HepG2 (cell line): ENCODE measurements around the gene CELF4. TPM values are rescaled to one million over a fixed set of nuclear protein-coding genes. Genes with fewer than 3 reads are reported as not detected.

ENCODE experiments used
- ATAC-seq: fragments of 200-7000 bp; cut with Tn5 transposase; 3 replicates; pipeline ENCODE4 v1.9.1; 2020; ENCODE audit warnings: mild to moderate bottlenecking, moderate library complexity
- BruUV-seq: library from RNA; stranded (reverse); fragments of 400-500 nt; replicated peaks from 2 replicates; lab custom pipeline; 2021; lab: Mats Ljungman, UMichigan
- CTCF ChIA-PET: fragments of 300-600 bp; formaldehyde crosslinking; extraction: SDS; loops from one replicate; lab custom pipeline; 2021; ENCODE audit warnings: low total read pairs, inconsistent platforms, low intra/inter-chr PET ratio; lab: Yijun Ruan, JAX
- POLR2A ChIA-PET: fragments of 350-600 bp; sonication (Branson Sonifier 250); formaldehyde crosslinking; loops from one replicate; lab custom pipeline; 2020; ENCODE audit warnings: antibody characterized with exemption, inconsistent platforms; lab: Yijun Ruan, JAX
- DNase-seq: peaks from one replicate; pipeline ENCODE4 v3.0.0-alpha.2; 2015; ENCODE audit warnings: low spot score
- FAIRE-seq: peaks from 3 replicates; lab custom pipeline; 2011; peaks lifted over from hg19 to GRCh38; lab: Jason Lieb, UNC
- H2AFZ ChIP-seq: one replicate; pipeline ENCODE4 v1.6.1; 2011; ENCODE audit warnings: low read length, inconsistent platforms
- H3K27ac ChIP-seq: fragments of 300-600 bp; 3 replicates; pipeline ENCODE4 v1.8.0; 2011; ENCODE audit warnings: mixed run types, mild to moderate bottlenecking, mixed read lengths, low read length, inconsistent platforms; ENCODE audit not compliant: insufficient read depth; ENCODE audit errors: extremely low read length
- H3K27me3 ChIP-seq, 2 experiments: fragments of 200-600 bp in 1 of 2; 2 replicates in 1 of 2; 3 replicates in 1 of 2; pipeline versions ENCODE4 v1.6.0 to v1.8.0; 2011; ENCODE audit warnings: low read length in 2 of 2, mild to moderate bottlenecking in 2 of 2, moderate library complexity in 2 of 2, inconsistent platforms in 1 of 2; ENCODE audit not compliant: insufficient read depth in 2 of 2, control insufficient read depth in 1 of 2
- H3K36me3 ChIP-seq, 2 experiments: fragments of 200-600 bp in 1 of 2; replicated peaks in 1 of 2; 2 replicates in 1 of 2; 3 replicates in 1 of 2; pipeline versions ENCODE4 v1.5.1 to v1.8.0; 2011; ENCODE audit warnings: low read length in 2 of 2, inconsistent platforms in 1 of 2; ENCODE audit not compliant: insufficient read depth in 2 of 2, control insufficient read depth in 1 of 2
- H3K4me1 ChIP-seq: 2 replicates; pipeline ENCODE4 v1.5.1; 2012; ENCODE audit warnings: low read length, inconsistent platforms; ENCODE audit not compliant: insufficient read depth
- H3K4me2 ChIP-seq: 2 replicates; pipeline ENCODE4 v1.6.0; 2011; ENCODE audit warnings: low read depth, low read length, inconsistent platforms
- H3K4me3 ChIP-seq, 3 experiments: fragments of 200-600 bp in 1 of 3; sonication (generic), shearing (Covaris generic) in 1 of 3; replicated peaks in 1 of 3; 2 replicates each; pipeline ENCODE4 v1.5.1; 2011 to 2016; ENCODE audit warnings: low read length in 3 of 3, inconsistent platforms in 2 of 3, low read depth in 2 of 3, mild to moderate bottlenecking in 2 of 3, control low read depth in 1 of 3, mixed read lengths in 1 of 3; ENCODE audit not compliant: insufficient read depth in 1 of 3
- H3K79me2 ChIP-seq: one replicate; pipeline ENCODE4 v1.6.1; 2011; ENCODE audit warnings: low read length, inconsistent platforms; ENCODE audit not compliant: insufficient read depth
- H3K9ac ChIP-seq: 2 replicates; pipeline ENCODE4 v1.6.0; 2011; ENCODE audit warnings: mild to moderate bottlenecking, low read depth, low read length, inconsistent platforms; ENCODE audit not compliant: insufficient read depth
- H3K9me3 ChIP-seq: 2 replicates; pipeline ENCODE4 v1.5.1; 2012; ENCODE audit warnings: mild to moderate bottlenecking, low read length
- H4K20me1 ChIP-seq: 2 replicates; pipeline ENCODE4 v1.6.0; 2011; ENCODE audit warnings: inconsistent platforms, mild to moderate bottlenecking, low read length, moderate library complexity; ENCODE audit not compliant: insufficient read depth
- CBFB ChIP-seq: sonication (generic); formaldehyde crosslinking; IDR thresholded peaks from 2 replicates; pipeline ENCODE4 v1.4.0; 2020; ENCODE audit warnings: missing genetic modification reagents
- HNF4G ChIP-seq, 2 experiments: sonication (generic) in 1 of 2; formaldehyde crosslinking in 1 of 2; IDR thresholded peaks; 2 replicates each; pipeline versions ENCODE4 v1.4.0 to v1.6.1; 2011 to 2020; ENCODE audit warnings: borderline replicate concordance in 2 of 2, low read depth in 2 of 2, mild to moderate bottlenecking in 2 of 2, low read length in 1 of 2, missing genetic modification reagents in 1 of 2, moderate library complexity in 1 of 2
- KAT2B ChIP-seq: fragments of 150-350 bp; IDR thresholded peaks from 2 replicates; pipeline ENCODE4 v1.6.1; 2014; ENCODE audit warnings: low read depth, low read length, borderline replicate concordance
- KDM6A ChIP-seq: IDR thresholded peaks from 2 replicates; pipeline ENCODE4 v1.6.1; 2016; ENCODE audit warnings: low read depth
- MTA3 ChIP-seq: sonication (generic); formaldehyde crosslinking; IDR thresholded peaks from 2 replicates; pipeline ENCODE4 v1.4.0; 2020; ENCODE audit warnings: missing genetic modification reagents
- SAFB2 ChIP-seq: sonication (generic); formaldehyde crosslinking; IDR thresholded peaks from 2 replicates; pipeline ENCODE4 v1.5.1; 2020; ENCODE audit warnings: missing genetic modification reagents, low read depth, mild to moderate bottlenecking, borderline replicate concordance
- SCMH1 ChIP-seq: sonication (generic); formaldehyde crosslinking; IDR thresholded peaks from 2 replicates; pipeline ENCODE4 v1.9.0; 2021; ENCODE audit warnings: missing genetic modification reagents, mild to moderate bottlenecking, borderline replicate concordance
- ZNF333 ChIP-seq: sonication (generic); formaldehyde crosslinking; IDR thresholded peaks from 2 replicates; pipeline ENCODE4 v1.4.0; 2020; ENCODE audit warnings: mild to moderate bottlenecking, missing genetic modification reagents, borderline replicate concordance
- ZNF451 ChIP-seq: sonication (generic); formaldehyde crosslinking; IDR thresholded peaks from 2 replicates; pipeline ENCODE4 v1.5.0; 2020; ENCODE audit warnings: mild to moderate bottlenecking, missing genetic modification reagents
- ZNF546 ChIP-seq: sonication (generic); formaldehyde crosslinking; conservative IDR thresholded peaks from 2 replicates; pipeline ENCODE4 v1.8.1; 2023; ENCODE audit warnings: mild to moderate bottlenecking, missing genetic modification reagents
- ZNF672 ChIP-seq: sonication (generic); formaldehyde crosslinking; IDR thresholded peaks from 2 replicates; pipeline ENCODE4 v1.8.1; 2022; ENCODE audit warnings: missing genetic modification reagents
- ZNF777 ChIP-seq: sonication (generic); formaldehyde crosslinking; IDR thresholded peaks from 2 replicates; pipeline ENCODE4 v1.4.0; 2020; ENCODE audit warnings: missing genetic modification reagents
- WGBS: methylation state at CpG from one replicate; pipeline ENCODE4 v1.1.6; 2017; ENCODE audit warnings: low lambda C conversion rate; 5-methylcytosine and 5-hydroxymethylcytosine counted together
- in situ Hi-C: cut with HindIII; loops from 2 replicates; pipeline ENCODE4 v1.10.0; 2017; ENCODE audit warnings: low pct_unique_long_range_greater_than_20kb; ENCODE audit not compliant: extremely low pct_ligation_motif_present
- intact Hi-C: fragments of 100-400 bp; cut with micrococcal nuclease; formaldehyde crosslinking; loops from one replicate; pipeline ENCODE4 v1.10.0; 2022; ENCODE audit not compliant: unreplicated experiment
- polyA plus RNA-seq, 8 experiments: library from polyadenylated mRNA; depleted of rRNA in 3 of 8; stranded (reverse) in 7 of 8; unstranded in 1 of 8; fragments of >200 nt; fragmentation: Illumina TruSeq in 4 of 8; extraction: Trizol in 4 of 8; gene quantifications; 2 replicates each; pipeline versions ENCODE4 v1.2.1 to v1.2.3, GENCODE V29; 2011 to 2016; ENCODE audit warnings: low read depth in 4 of 8, missing spikeins in 1 of 8, mixed read lengths in 1 of 8; ENCODE audit not compliant: insufficient read depth in 1 of 8
- total RNA-seq, 5 experiments: library from RNA; depleted of rRNA; stranded (reverse); fragments of >200 nt; fragmentation: Illumina TruSeq; extraction: Trizol; gene quantifications; 2 replicates each; pipeline ENCODE4 v1.2.3, GENCODE V29; 2016; ENCODE audit warnings: low read depth in 1 of 5
- TF ChIP-seq, protein P1 (sequence below): sonication (generic); formaldehyde crosslinking; IDR thresholded peaks from 2 replicates; pipeline ENCODE4 v1.8.1; 2022; ENCODE audit warnings: low read depth, mild to moderate bottlenecking, missing genetic modification reagents
- TF ChIP-seq, protein P2 (sequence below): sonication (generic); formaldehyde crosslinking; conservative IDR thresholded peaks from 2 replicates; pipeline ENCODE4 v1.4.0; 2020; ENCODE audit warnings: missing genetic modification reagents

The CELF4 gene
- total and polyA plus RNA-seq, 2 of the 13 experiments (the other 11 are each of a cell fraction or from before 2014, with no cell fraction given), result not detected

DNA sequence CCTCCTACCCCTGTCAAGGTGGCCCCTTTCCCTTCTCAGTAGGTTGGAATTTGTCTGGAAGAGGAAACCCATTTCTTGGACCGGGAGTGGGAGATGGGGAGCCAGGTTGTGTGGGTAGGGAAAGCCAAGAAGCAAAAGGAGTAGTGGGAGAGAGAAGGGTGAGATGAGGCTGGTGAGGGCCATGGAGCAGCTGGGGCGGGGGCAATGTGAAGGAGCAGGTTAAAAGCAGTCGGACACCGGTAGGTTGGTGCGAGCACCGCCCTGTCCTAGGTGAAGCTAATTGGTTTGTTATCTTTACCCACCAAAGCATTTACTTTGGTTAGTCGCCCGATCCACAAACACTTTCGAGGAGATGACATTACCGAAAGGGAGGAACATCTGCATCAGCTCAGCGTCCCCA lies 306.8 kb downstream of the CELF4 start:
- peaks cover 2 to 52% of the 10 kb centered on the region in 2 experiments; a peak in 4 of 5 replicates for H3K27me3 ChIP-seq
- no peaks in the 10 kb centered on the region for H3K9me3 ChIP-seq
- POLR2A ChIA-PET, result no interaction called here
- 5% methylated on average over 11 of the region's 11 CpGs for WGBS
- no TSS peak for BruUV-seq
- no peaks in the 10 kb centered on the region for H3K36me3 ChIP-seq
- H3K9ac ChIP-seq, result no peak overlapping the region
- H3K4me3 ChIP-seq, result no peak overlapping the region
- no peak for FAIRE-seq
- H4K20me1 ChIP-seq, result no peaks in the 10 kb centered on the region
- DNase-seq, result no peak
- H3K4me1 ChIP-seq, result no peaks in the 10 kb centered on the region
- in situ Hi-C loops, result no loop called here
- H3K4me2 ChIP-seq, result no peak overlapping the region
- no peaks in the 10 kb centered on the region for H3K79me2 ChIP-seq
- CTCF ChIA-PET, result no interaction called here
- intact Hi-C loops, result loop anchor here (5.0 kb wide), 1 partner anchor 317 kb away; no protein-coding TSS in a partner anchor
- TF ChIP-seq CBFB (CRISPR knock-in tag) (no peak), ZNF672 (no peak), ZNF546 (CRISPR knock-in tag) (no peak), ZNF451 (CRISPR knock-in tag) (no peak), KDM6A (CRISPR knock-in tag) (no peak), SCMH1 (CRISPR knock-in tag) (no peak), HNF4G (IDR thresholded peaks at IDR 0.05; ENCODE audit: borderline replicate concordance, low read depth, low read length) (no peak), HNF4G (CRISPR knock-in tag; IDR thresholded peaks at IDR 0.05; ENCODE audit: borderline replicate concordance, low read depth) (no peak), ZNF777 (CRISPR knock-in tag) (no peak), ZNF333 (no peak), SAFB2 (CRISPR knock-in tag) (no peak), MTA3 (CRISPR knock-in tag) (no peak), KAT2B (no peak)
- TF ChIP-seq, protein P1, sequence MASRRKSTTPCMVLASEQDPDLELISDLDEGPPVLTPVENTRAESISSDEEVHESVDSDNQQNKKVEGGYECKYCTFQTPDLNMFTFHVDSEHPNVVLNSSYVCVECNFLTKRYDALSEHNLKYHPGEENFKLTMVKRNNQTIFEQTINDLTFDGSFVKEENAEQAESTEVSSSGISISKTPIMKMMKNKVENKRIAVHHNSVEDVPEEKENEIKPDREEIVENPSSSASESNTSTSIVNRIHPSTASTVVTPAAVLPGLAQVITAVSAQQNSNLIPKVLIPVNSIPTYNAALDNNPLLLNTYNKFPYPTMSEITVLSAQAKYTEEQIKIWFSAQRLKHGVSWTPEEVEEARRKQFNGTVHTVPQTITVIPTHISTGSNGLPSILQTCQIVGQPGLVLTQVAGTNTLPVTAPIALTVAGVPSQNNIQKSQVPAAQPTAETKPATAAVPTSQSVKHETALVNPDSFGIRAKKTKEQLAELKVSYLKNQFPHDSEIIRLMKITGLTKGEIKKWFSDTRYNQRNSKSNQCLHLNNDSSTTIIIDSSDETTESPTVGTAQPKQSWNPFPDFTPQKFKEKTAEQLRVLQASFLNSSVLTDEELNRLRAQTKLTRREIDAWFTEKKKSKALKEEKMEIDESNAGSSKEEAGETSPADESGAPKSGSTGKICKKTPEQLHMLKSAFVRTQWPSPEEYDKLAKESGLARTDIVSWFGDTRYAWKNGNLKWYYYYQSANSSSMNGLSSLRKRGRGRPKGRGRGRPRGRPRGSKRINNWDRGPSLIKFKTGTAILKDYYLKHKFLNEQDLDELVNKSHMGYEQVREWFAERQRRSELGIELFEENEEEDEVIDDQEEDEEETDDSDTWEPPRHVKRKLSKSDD, result no peak
- TF ChIP-seq, protein P2, sequence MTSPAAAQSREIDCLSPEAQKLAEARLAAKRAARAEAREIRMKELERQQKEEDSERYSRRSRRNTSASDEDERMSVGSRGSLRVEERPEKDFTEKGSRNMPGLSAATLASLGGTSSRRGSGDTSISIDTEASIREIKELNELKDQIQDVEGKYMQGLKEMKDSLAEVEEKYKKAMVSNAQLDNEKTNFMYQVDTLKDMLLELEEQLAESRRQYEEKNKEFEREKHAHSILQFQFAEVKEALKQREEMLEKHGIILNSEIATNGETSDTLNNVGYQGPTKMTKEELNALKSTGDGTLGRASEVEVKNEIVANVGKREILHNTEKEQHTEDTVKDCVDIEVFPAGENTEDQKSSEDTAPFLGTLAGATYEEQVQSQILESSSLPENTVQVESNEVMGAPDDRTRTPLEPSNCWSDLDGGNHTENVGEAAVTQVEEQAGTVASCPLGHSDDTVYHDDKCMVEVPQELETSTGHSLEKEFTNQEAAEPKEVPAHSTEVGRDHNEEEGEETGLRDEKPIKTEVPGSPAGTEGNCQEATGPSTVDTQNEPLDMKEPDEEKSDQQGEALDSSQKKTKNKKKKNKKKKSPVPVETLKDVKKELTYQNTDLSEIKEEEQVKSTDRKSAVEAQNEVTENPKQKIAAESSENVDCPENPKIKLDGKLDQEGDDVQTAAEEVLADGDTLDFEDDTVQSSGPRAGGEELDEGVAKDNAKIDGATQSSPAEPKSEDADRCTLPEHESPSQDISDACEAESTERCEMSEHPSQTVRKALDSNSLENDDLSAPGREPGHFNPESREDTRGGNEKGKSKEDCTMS (CRISPR knock-in tag), result no peak
- TF ChIP-seq, all 625 proteins: peak for 0
- Histone ChIP-seq H3K27ac (no peak overlapping the region), H2AFZ (no peak overlapping the region)
- no peak for ATAC-seq
